ENCODE measurements around the gene TMEM51.

TMEM51 gene

GRCh38 chr1:15196807-15197530, 43.4 kb downstream of the TMEM51 start:
- DNase-seq (ENCODE audit: low spot score): no peak

GRCh38 chr1:15197591-15198447, 44.3 kb downstream of the TMEM51 start:
- DNase-seq (ENCODE audit: low spot score): no peak

GRCh38 chr1:15198684-15199083, 45.1 kb downstream of the TMEM51 start:
- DNase-seq (ENCODE audit: low spot score): no peak

GRCh38 chr1:15201221-15201620, 47.7 kb downstream of the TMEM51 start:
- no peak for DNase-seq (ENCODE audit: low spot score)

GRCh38 chr1:15201849-15202551, 48.5 kb downstream of the TMEM51 start:
- no peak for DNase-seq (ENCODE audit: low spot score)

GRCh38 chr1:15204931-15205330, 51.4 kb downstream of the TMEM51 start:
- DNase-seq (ENCODE audit: low spot score): no peak

GRCh38 chr1:15205586-15206346, 52.2 kb downstream of the TMEM51 start:
- DNase-seq (ENCODE audit: low spot score): no peak

- DNase-seq (ENCODE audit: low spot score): no peak
These were observed 53.0 kb downstream of the TMEM51 start for GRCh38 chr1:15206418-15207030.

- no peak for DNase-seq (ENCODE audit: low spot score)
These were observed 53.7 kb downstream of the TMEM51 start for GRCh38 chr1:15207031-15207828.

GRCh38 chr1:15207829-15208429, 54.4 kb downstream of the TMEM51 start:
- DNase-seq (ENCODE audit: low spot score): no peak

- no peak for DNase-seq (ENCODE audit: low spot score)
These were observed 57.3 kb downstream of the TMEM51 start for GRCh38 chr1:15210651-15211375.

- DNase-seq (ENCODE audit: low spot score): no peak
These were observed 57.9 kb downstream of the TMEM51 start for GRCh38 chr1:15211424-15211823.

GRCh38 chr1:15212216-15212953, 58.8 kb downstream of the TMEM51 start:
- no peak for DNase-seq (ENCODE audit: low spot score)

GRCh38 chr1:15212954-15213291, 59.4 kb downstream of the TMEM51 start:
- no peak for DNase-seq (ENCODE audit: low spot score)

GRCh38 chr1:15213341-15213821, 59.8 kb downstream of the TMEM51 start:
- DNase-seq (ENCODE audit: low spot score): no peak

- DNase-seq (ENCODE audit: low spot score): no peak
These were observed 61.0 kb downstream of the TMEM51 start for GRCh38 chr1:15214527-15214926.

GRCh38 chr1:15215116-15215515, 61.6 kb downstream of the TMEM51 start:
- no peak for DNase-seq (ENCODE audit: low spot score)

- DNase-seq (ENCODE audit: low spot score): no peak
These were observed 64.1 kb downstream of the TMEM51 start for GRCh38 chr1:15217654-15218053.
